Memory B cell (primary cell): ENCODE data around the gene NOP10.
"Not testable (repeated sequence)": the region's sequence is repeated elsewhere in the genome, so short reads cannot be mapped to it uniquely, and the experiment has no call there.

ENCODE experiments used
- ATAC-seq: fragments of 150-1000 bp; cut with Tn5 transposase; 2 replicates; pipeline ENCODE4 v1.10.0; 2021; ENCODE audit warnings: low read depth, mild to moderate bottlenecking, moderate library complexity
- DNase-seq, 2 donors: peaks; one replicate each; pipeline ENCODE4 v3.0.0; 2022; ENCODE audit warnings: low spot score in 2 of 2
- H3K27ac Mint-ChIP-seq: one replicate; pipeline ENCODE4 v1.8.0; 2022; ENCODE audit warnings: mild to moderate bottlenecking, moderate library complexity, mixed read lengths
- H3K27me3 Mint-ChIP-seq: one replicate; pipeline ENCODE4 v1.8.0; 2022; ENCODE audit warnings: mixed read lengths
- H3K36me3 Mint-ChIP-seq: one replicate; pipeline ENCODE4 v1.8.0; 2022; ENCODE audit warnings: mild to moderate bottlenecking, mixed read lengths
- H3K4me1 Mint-ChIP-seq: one replicate; pipeline ENCODE4 v1.8.0; 2022; ENCODE audit warnings: mixed read lengths
- H3K4me3 Mint-ChIP-seq: one replicate; pipeline ENCODE4 v1.8.0; 2022; ENCODE audit warnings: mild to moderate bottlenecking, moderate library complexity, mixed read lengths
- H3K9me3 Mint-ChIP-seq: one replicate; pipeline ENCODE4 v1.8.0; 2022; ENCODE audit warnings: mixed read lengths

The NOP10 gene

GRCh38 chr15:34342737-34343575 lies at the start of gene NOP10, which contains the start of gene NUTM1:
NOP10 (minus strand) TSS chr15:34343136; CDS start chr15:34343073, 63 bp downstream.
NUTM1 (plus strand) TSS chr15:34343315; CDS start chr15:34343697, 382 bp downstream.
- H3K4me1 Mint-ChIP-seq = peaks cover 9% of the 10 kb centered on the region
- H3K27me3 Mint-ChIP-seq = no peaks in the 10 kb centered on the region
- H3K27ac Mint-ChIP-seq = no peak within 1 kb of the TSS
- ATAC-seq = peak; percentile 91
- H3K4me3 Mint-ChIP-seq = peak within 1 kb of the TSS; percentile 84
- peaks cover 9% of the 10 kb centered on the region for H3K36me3 Mint-ChIP-seq
- DNase-seq = peak; percentile 93 to 96
- no peaks in the 10 kb centered on the region for H3K9me3 Mint-ChIP-seq

GRCh38 chr15:34389594-34390086 lies 46.7 kb upstream of the NOP10 start:
- H3K4me1 Mint-ChIP-seq, ATAC-seq, H3K27me3 Mint-ChIP-seq, DNase-seq, H3K9me3 Mint-ChIP-seq, H3K27ac Mint-ChIP-seq, H3K36me3 Mint-ChIP-seq, H3K4me3 Mint-ChIP-seq: not testable (repeated sequence)

- not testable (repeated sequence) for H3K36me3 Mint-ChIP-seq, DNase-seq, H3K4me1 Mint-ChIP-seq, H3K27me3 Mint-ChIP-seq, H3K4me3 Mint-ChIP-seq, H3K27ac Mint-ChIP-seq, H3K9me3 Mint-ChIP-seq, ATAC-seq
These were observed 39.0 kb upstream of the NOP10 start for GRCh38 chr15:34381829-34382521.

- not testable (repeated sequence) for H3K4me1 Mint-ChIP-seq, H3K9me3 Mint-ChIP-seq, ATAC-seq, H3K27ac Mint-ChIP-seq, H3K36me3 Mint-ChIP-seq, DNase-seq, H3K27me3 Mint-ChIP-seq, H3K4me3 Mint-ChIP-seq
These were observed 37.6 kb upstream of the NOP10 start for GRCh38 chr15:34380491-34380890.

- no peaks in the 10 kb centered on the region for H3K36me3 Mint-ChIP-seq
- no peak overlapping the region for H3K4me3 Mint-ChIP-seq
- H3K4me1 Mint-ChIP-seq = no peaks in the 10 kb centered on the region
- DNase-seq (no peak), ATAC-seq (no peak)
- H3K9me3 Mint-ChIP-seq = no peaks in the 10 kb centered on the region
- H3K27me3 Mint-ChIP-seq = no peaks in the 10 kb centered on the region
- no peak overlapping the region for H3K27ac Mint-ChIP-seq
These were observed 33.9 kb upstream of the NOP10 start for GRCh38 chr15:34376856-34377255.

GRCh38 chr15:34375541-34375940 lies 32.6 kb upstream of the NOP10 start:
- not testable (repeated sequence) for H3K27me3 Mint-ChIP-seq, DNase-seq, H3K4me1 Mint-ChIP-seq, ATAC-seq, H3K36me3 Mint-ChIP-seq, H3K4me3 Mint-ChIP-seq, H3K9me3 Mint-ChIP-seq, H3K27ac Mint-ChIP-seq

GRCh38 chr15:34374816-34375215 lies 31.9 kb upstream of the NOP10 start:
- peaks cover 4% of the 10 kb centered on the region for H3K36me3 Mint-ChIP-seq
- ATAC-seq = no peak
- no peak for DNase-seq
- H3K27me3 Mint-ChIP-seq = no peaks in the 10 kb centered on the region
- H3K9me3 Mint-ChIP-seq = peaks cover 1% of the 10 kb centered on the region
- H3K4me3 Mint-ChIP-seq = no peak overlapping the region
- no peak overlapping the region for H3K27ac Mint-ChIP-seq
- H3K4me1 Mint-ChIP-seq = peaks cover under 1% of the 10 kb centered on the region

- DNase-seq = no peak
- ATAC-seq = no peak
- Mint-ChIP-seq H3K27ac (no peak overlapping the region), H3K27me3 (no peaks in the 10 kb centered on the region), H3K36me3 (peaks cover 4% of the 10 kb centered on the region), H3K9me3 (peaks cover 1% of the 10 kb centered on the region), H3K4me1 (peaks cover 5% of the 10 kb centered on the region), H3K4me3 (no peak overlapping the region)
These were observed 31.0 kb upstream of the NOP10 start for GRCh38 chr15:34373951-34374350.

GRCh38 chr15:34370643-34371042 lies 27.7 kb upstream of the NOP10 start:
- DNase-seq (no peak), ATAC-seq (no peak)
- Mint-ChIP-seq H3K27me3 (no peaks in the 10 kb centered on the region), H3K27ac (no peak overlapping the region), H3K9me3 (peaks cover 1% of the 10 kb centered on the region), H3K36me3 (peaks cover 4% of the 10 kb centered on the region), H3K4me1 (peaks cover 24% of the 10 kb centered on the region), H3K4me3 (no peak overlapping the region)

- Mint-ChIP-seq H3K9me3 (peaks cover 1% of the 10 kb centered on the region), H3K4me1 (peaks cover 27% of the 10 kb centered on the region), H3K27me3 (no peaks in the 10 kb centered on the region), H3K27ac (peak overlapping the region; percentile 53), H3K4me3 (no peak overlapping the region), H3K36me3 (peaks cover 4% of the 10 kb centered on the region)
- ATAC-seq = no peak
- DNase-seq = no peak
These were observed 27.2 kb upstream of the NOP10 start for GRCh38 chr15:34370129-34370528.

GRCh38 chr15:34367101-34368081 lies 24.5 kb upstream of the NOP10 start, which contains the start of gene LPCAT4:
LPCAT4 (minus strand) TSS chr15:34367196; CDS start chr15:34367100, 96 bp downstream.
- ATAC-seq (peak; percentile 83), DNase-seq (peak; percentile 84 to 87)
- H3K4me1 Mint-ChIP-seq = peaks cover 36% of the 10 kb centered on the region
- H3K27me3 Mint-ChIP-seq = no peaks in the 10 kb centered on the region
- peak within 1 kb of the TSS; percentile 84 for H3K27ac Mint-ChIP-seq
- H3K4me3 Mint-ChIP-seq = peak within 1 kb of the TSS; percentile 96
- H3K9me3 Mint-ChIP-seq = peaks cover 1% of the 10 kb centered on the region
- peaks cover 9% of the 10 kb centered on the region for H3K36me3 Mint-ChIP-seq

GRCh38 chr15:34366271-34367065 lies 23.5 kb upstream of the NOP10 start:
- H3K36me3 Mint-ChIP-seq = peaks cover 8% of the 10 kb centered on the region
- H3K4me3 Mint-ChIP-seq = peak overlapping the region; percentile 96
- H3K27ac Mint-ChIP-seq = peak overlapping the region; percentile 84
- peaks cover under 1% of the 10 kb centered on the region for H3K9me3 Mint-ChIP-seq
- no peaks in the 10 kb centered on the region for H3K27me3 Mint-ChIP-seq
- no peak for ATAC-seq
- no peak for DNase-seq
- peaks cover 36% of the 10 kb centered on the region for H3K4me1 Mint-ChIP-seq

- ATAC-seq (no peak), DNase-seq (no peak)
- Mint-ChIP-seq H3K9me3 (no peaks in the 10 kb centered on the region), H3K4me1 (peaks cover 36% of the 10 kb centered on the region), H3K27ac (peak overlapping the region; percentile 84), H3K27me3 (no peaks in the 10 kb centered on the region), H3K36me3 (peaks cover 11% of the 10 kb centered on the region), H3K4me3 (peak overlapping the region; percentile 96)
These were observed 22.9 kb upstream of the NOP10 start for GRCh38 chr15:34365836-34366235.
